DMS53 (cell line): ENCODE results near the gene PSMB7.

Source experiments
- DNase-seq: peaks from one replicate; lab custom pipeline; 2025; lab: John Stamatoyannopoulos, UW

Gene PSMB7

DNA sequence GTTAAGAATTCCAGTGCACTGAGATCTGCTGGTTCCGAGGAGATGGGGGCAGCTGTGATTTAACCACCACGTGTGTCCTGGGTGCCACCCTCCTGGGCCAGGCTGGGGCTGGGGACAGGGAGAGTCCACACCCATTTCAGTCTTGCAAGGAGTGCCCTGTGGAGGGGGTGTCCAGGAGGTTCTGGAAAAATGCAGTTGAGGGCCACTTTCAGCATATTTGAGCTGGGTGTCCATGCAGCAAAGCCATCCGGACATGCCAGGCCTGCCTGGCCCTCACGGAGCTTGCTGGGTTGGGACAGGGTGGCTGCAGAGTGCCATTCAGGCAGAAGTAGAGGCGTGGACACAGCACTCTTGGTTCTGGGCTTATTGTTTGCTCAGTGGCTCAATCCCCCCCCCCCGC, 89.4 kb downstream of the PSMB7 start:
- DNase-seq = no peak

DNA sequence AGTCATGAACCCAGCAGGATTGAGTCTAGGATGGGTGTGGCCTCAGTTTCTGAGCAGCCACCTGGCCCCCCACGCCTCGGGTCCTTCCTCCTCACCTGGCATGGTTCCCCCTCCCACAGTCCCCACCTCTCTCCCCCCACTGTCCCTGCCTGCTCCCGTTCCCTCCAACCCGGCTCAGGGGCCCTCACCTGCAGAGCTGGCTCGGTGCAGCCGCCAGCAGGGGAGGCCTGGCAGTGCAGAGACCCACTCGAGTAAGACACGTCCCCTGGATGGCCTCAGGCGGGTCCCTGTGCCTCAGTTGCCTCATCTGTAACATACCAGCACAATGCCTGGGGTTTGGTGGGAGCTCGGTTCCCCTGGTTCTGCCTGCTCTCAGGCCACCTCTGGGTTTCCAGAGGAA, 91.3 kb downstream of the PSMB7 start:
- DNase-seq = no peak

DNA sequence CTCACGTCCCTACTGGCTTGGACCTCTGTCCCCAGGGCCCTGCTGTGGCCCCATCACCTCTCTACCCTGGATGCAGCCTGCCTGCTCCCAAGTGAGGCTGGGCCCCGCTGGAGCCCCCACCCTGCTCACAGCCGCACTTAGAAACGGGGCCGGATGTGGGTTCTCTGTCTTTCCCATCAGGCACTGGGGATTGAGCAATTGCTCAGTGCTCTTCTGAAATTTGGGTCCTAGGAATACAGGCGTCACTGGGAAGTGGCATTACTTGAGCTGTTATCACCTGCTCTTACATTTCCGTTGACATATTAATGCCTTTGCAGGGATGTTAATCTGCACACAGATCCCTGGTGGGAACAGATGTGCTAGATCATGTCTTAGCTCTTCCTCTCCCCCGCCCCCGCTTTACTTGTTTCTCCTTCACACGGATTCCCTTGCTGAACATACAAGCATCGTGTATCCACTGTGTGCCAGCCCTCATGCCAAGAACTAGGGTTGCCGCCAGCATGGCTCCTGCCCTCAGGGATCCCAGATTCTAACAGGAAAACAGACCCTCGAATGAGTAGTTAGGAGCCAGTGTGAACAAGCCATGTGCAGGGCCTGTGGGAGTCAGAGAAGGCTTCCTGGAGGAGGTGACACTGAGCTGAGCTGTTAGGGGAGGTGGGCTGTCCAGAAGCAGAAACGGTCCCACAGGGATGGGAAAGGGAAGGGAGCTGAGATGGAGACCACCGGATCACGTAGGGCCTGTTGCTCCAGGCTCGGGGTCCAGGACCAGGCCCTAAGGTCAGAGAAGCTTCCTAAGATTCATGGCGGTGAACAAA, 92.4 kb downstream of the PSMB7 start:
- DNase-seq = no peak

DNA sequence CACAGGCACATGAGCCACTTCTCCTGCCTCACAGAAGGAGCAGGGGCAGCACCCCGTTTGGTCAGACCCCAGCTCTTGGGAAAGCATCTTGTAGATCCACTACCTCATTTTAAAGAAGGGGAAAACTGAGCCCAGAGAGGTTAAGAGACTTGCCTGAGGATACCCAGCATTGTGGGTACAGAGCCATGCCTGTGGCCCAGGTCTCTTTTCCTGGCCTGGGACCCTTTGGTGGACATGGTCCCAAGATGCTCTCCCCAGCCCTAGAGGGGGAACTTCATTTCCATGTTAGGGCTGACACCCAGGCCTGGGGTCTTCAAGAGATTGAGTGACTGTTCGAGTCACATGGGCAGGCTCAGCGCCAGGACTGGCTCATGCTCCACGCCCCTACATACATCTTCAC, 93.3 kb downstream of the PSMB7 start:
- no peak for DNase-seq

DNA sequence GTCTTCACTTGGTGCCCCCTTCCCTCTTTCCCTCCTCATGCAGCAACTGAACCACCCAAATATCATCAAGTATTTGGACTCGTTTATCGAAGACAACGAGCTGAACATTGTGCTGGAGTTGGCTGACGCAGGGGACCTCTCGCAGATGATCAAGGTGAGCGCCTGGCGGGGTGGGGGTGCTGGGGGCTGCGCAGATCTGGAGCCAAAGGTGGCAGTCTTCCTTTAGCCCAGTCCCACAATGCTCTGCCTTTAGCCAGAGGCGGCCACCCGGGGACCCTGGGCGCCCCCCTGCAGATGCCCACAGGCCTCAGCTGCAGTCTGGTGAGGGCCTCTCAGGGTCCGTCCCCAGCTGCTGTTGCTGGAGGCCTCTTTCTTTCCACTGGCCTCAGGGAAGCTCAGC, 93.8 kb downstream of the PSMB7 start:
- DNase-seq = no peak

DNA sequence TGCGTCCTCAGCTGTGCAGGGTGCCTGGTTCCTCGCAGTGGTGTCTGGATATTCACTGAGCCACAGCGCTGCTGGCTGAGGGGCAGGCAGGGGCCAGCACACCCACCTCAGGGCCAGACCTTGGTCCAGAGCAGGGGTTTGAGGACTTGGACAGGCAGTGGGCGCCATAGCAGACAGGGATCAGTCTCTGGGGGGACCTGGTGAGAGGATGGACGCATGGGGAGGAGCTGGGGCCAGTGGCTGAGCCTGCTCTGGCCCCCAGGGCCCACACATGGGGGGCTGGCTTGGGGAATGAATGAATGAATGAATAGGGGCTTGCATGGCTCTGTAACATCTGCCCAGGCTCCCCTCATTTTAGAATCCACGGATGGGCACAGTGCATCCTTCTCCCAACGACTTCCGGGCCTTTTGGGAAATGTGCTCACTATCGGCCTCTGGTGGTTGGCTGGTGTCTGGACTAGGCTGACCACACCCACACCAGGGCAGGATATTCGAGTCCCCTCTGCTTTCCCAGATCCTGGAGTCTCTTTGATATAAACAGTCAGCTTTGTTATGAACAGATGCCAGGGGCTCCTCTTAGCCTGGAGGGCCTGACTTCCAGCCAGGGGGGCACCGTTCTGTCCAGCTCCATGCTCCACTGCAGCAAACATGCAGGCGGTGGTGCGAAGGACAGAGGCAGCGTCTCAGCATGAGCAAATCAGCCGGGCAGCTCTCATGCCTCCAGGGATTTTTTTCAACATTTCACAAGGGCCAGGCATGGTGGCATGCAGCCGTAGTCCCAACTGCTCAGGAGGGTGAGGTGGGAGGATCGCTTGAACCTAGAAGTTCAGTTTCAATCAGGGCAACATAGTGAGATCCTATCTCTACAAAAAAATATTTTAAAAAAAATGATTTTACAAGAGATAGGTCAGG, 94.9 kb downstream of the PSMB7 start:
- DNase-seq = peak; percentile 82

DNA sequence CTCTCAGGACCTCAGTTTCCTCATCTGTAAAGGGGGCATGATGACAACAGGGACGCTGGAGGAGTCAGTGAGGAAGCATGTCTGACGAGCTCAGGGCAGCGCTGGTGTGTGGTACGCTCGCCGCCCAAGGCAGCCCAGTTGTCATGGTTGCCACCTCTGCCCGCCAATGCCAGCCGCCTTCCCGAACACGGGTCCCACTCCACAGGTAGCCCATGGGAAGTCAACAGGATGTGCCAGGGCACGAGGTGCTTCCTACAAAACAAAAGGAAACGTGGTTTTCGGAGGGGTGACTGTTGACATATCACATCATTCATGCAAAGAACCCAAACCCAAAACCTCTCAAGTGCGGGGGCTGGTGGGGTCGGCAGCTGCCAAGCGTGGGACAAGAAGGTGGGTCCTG, 99.4 kb downstream of the PSMB7 start:
- no peak for DNase-seq

DNA sequence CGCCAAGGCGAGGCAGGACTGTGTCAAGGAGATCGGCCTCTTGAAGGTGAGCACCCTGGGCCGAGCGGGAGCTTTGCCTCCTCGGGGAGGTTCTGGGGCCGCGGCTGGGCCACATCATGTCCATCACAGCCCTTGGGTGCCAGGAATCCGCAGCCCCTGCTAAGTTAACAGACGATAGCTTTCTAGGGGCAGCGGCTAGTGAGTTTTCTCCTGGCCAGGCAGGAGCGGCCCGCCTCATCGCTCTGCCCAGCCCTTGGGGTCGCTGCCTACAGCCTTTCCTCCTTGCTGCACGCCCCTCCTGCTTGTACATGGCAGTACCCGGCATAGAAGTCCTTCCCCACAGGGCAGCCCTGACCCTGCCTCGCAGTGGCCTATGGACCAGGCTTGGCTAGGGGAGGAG, 101.3 kb downstream of the PSMB7 start:
- DNase-seq = no peak

DNA sequence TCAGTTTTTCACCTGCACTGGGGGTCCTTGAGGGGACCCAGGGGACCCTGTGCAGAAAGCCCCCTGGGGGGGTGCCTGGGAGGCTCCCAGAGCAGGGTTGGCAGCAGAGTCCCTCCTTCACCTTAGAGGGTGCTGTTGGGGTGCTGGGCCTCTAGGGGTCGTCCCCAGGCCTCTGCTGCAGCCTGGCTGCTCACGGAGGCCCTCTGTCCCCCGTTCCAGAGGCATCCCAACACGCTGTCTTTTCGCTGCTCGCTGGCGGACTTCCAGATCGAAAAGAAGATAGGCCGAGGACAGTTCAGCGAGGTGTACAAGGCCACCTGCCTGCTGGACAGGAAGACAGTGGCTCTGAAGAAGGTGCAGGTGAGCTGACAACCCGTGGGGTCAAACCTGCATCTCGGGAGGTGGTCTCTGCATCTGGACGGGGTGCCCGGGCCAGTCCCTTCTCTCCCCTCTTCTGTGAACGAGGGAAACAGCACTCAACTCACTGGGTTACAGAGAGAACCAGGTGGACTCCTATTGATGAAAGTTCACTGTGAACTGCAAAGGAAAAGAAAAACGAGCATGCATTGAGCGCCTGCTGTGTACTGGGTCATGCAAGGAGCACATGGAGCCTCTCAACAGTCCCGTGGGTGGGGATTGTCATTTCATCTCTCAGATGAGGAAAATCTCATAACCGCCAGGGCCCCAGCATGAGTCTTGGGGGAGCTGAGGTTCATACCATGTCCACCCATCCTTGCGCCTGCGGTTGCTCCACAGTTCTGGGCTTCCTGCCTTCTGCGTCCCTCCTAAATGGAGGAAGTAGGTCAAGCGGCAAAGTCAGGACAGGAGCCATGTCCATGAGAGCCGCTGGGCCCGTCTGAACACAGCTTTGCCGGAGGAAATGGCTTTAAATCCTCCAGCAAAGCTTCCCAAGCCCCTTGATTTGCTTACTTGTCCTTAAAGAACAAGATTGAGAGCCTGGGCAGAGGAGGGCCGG, 102.7 kb downstream of the PSMB7 start:
- DNase-seq = no peak

DNA sequence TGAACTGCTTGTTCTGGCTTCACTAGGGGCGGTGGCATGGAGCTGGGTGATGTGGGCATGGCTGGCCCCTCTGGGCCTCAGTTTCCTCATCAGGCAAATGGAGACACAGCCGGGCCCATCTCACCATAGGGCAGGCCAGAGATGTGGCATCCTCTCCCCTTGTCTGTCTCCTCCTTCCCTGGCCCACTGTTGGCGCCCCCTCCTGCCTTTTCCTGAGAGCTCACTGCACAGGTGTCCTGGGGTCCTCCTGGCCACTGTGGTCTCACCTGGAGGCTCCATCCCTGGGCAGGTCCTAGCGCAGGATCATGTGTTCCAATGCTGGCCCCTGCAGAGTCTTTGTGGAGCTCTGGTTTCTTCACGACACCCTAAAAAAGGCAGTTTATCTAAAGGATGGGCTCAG, 104.0 kb downstream of the PSMB7 start:
- DNase-seq = no peak

DNA sequence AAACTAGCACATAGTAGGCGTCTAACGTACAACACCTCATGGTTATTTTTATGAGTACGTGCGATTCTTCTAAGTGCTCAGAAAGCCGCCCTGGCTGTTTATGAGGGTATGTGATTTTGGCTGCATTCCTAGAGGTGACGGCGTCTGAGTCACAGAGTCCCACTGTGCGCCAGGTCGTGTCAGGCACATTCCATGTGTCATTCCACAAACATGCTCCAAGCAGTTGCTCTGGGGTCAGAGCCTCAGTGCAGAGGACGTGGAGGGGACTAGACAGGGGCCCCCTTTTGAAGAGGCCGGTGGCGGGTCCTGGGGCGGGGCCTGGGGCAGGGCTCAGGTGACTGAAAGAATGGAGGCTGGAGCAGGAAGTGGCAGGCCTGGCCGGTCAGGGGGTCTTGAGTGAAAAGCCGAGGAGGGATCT, 105.6 kb downstream of the PSMB7 start:
- DNase-seq = no peak

DNA sequence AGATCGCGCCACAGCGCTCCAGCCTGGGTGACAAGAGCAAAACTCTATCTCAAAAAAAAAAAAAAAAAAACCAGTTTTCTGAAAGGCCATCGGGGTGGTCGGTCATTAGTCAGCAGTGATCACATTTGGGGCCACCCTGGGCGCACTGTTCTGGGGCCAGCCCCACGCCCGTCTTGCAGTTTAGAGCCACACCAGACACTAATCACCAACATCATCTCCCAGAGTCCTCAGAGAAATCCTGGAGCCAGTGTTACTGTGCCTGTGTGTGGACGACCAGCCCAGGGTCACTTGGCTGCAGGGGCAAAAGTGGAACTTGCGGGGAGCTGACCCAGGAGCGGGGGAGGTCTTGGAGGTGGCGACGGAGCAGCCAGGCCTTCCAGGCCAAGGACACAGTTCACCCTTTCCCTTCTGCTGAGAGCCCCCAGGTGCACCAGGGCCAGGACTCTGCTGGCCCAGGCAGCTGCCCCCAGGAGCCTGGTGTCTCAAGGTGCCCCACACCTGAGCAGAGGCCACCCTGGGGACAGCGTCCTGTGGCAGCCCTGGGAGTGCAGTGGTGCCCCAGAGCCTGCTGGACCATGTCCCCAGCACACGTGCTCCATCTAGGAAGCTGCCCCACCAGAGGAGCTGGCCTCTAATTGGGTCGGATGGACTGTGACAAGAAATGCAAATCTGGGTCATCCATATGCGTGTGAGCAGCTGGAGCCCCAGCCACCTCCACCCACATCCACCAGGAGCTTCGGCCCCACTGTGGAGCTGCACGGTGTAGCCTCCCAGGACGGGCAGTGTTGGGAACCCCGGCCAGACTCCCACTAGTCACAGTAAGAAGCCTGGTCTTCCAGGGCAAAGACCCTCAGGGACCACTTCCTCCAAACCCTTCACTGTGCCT, 106.4 kb downstream of the PSMB7 start:
- no peak for DNase-seq

DNA sequence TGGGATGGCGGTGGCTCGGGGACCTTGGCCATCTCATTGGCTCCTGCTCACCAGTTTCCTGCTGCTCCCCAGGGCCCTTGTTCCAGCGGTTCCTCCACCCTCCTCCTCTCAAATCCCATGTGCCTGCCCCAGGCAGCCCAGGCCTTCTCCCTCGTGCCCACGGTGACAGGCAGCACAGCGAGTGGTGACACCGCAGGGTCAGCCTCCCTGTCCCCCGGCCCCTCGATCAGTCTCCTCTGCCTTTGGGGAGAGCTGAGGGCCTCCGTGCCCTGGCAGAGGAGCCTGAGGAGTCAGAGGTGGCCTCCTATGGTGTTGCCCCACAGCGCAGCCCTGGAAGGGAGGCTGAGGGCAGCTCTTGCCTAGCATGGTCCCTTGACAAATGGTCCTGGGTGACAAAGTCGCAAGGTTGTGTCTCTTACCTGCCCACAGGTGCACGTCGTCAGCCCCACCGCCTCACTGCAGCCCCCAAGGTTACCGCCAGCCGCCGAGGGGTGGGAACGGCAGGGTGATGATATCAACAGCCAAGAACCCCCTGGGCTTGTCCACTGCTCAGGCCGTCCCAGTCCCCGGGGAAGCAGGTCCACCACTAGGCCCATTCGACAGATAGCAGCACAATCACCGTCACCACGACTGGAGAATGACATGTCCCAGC, 107.7 kb downstream of the PSMB7 start:
- DNase-seq = no peak

DNA sequence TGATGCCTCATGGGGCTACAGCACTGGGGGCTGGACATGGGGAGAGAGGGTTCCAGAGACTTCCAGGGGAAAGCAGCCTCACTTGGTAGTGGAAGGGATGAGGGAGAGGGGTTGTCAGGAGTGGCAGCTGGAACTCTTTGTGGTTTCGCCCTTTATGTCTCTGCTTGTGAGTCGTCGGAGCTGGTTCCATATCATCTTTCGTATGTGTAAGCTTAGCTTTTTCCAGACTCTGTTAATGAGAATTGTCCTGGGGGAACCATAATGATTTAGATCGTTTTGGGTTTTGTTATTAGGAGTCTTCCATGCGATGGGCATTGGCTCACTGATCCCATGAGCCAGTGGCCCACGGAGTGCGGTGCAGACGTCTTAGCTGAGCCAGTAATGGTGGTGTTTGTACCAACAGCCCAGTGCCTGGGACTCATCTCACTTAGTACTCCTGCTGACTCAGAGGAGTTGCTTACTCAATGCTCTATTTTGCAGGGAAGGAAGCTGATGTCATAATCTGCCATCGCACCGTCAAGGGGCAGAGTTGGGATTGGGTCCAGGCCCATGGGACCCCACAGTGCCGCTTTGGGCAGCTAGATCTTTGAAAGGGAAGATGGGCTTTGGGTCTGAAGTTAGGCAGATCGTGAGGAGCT, 109.0 kb downstream of the PSMB7 start:
- no peak for DNase-seq

DNA sequence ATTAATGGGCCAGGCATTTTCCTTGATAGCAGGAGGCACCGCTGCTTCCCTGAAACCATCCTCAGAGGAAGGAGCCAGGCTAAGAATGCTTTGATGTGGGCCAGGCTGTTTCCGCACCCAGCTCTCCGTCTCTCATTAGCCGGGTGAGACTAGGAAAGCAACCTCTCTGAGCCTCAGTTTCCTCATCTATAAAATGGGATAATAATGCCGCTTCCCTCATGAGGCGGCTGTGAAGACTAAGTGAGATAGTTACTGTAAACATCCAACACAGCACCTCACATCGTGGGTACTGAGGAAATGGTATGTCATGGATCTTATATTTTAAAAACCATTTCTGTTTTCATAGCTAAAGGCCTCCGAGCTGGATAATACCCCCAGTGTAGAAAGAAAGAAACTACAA, 111.0 kb downstream of the PSMB7 start:
- no peak for DNase-seq

DNA sequence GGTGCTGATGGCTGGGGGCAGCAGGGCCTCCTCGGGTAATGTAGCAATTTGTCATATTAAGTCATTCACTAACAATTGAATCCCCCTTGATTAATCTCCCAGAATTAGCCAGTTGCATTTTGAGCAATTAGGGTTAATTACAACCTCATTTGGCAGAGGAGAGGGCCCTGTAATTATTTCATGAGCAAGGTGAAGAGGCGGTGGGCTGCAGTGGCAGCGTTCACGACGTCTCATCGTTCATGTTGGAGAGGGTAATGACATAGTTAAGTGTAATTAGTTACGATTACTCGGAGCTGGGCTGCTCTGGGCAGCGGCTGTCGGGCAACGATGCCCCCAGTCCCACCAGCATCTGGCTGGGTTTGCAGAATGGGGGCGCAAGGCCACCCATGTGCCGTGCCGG, 111.5 kb downstream of the PSMB7 start:
- DNase-seq = no peak
